GM23248 (cell line): ENCODE results near the gene ANKS1B. TPM values are rescaled to one million over a fixed set of nuclear protein-coding genes. Genes with fewer than 3 reads are reported as not detected.
"Not testable (repeated sequence)": the region's sequence is repeated elsewhere in the genome, so short reads cannot be mapped to it uniquely, and the experiment has no call there.

Experiments used
- DNase-seq: peaks from one replicate; pipeline ENCODE4 v3.0.0-alpha.2; 2015
- H2AFZ ChIP-seq: fragments of 200-600 bp; sonication (generic); 2 replicates; pipeline ENCODE4 v1.6.1; 2016; ENCODE audit warnings: antibody characterized with exemption
- H3F3A ChIP-seq: fragments of 200-600 bp; sonication (generic); 2 replicates; pipeline ENCODE4 v1.6.1; 2016; ENCODE audit warnings: mild to moderate bottlenecking, antibody characterized with exemption, mixed run types; ENCODE audit not compliant: insufficient read depth
- H3K27ac ChIP-seq: fragments of 200-600 bp; sonication (generic); 2 replicates; pipeline ENCODE4 v1.5.1; 2016; ENCODE audit warnings: mild to moderate bottlenecking
- H3K27me3 ChIP-seq: fragments of 200-600 bp; sonication (generic); replicated peaks from 2 replicates; pipeline ENCODE4 v1.6.1; 2016; ENCODE audit warnings: mild to moderate bottlenecking; ENCODE audit not compliant: insufficient read depth
- H3K36me3 ChIP-seq: fragments of 200-600 bp; sonication (generic); 2 replicates; pipeline ENCODE4 v1.6.1; 2016; ENCODE audit warnings: low read depth, mild to moderate bottlenecking
- H3K4me1 ChIP-seq: fragments of 200-600 bp; sonication (generic); 2 replicates; pipeline ENCODE4 v1.6.1; 2016; ENCODE audit warnings: mild to moderate bottlenecking; ENCODE audit not compliant: insufficient read depth
- H3K4me2 ChIP-seq: fragments of 200-600 bp; sonication (generic); one replicate; pipeline ENCODE4 v1.6.1; 2016; ENCODE audit warnings: mild to moderate bottlenecking; ENCODE audit not compliant: unreplicated experiment
- H3K4me3 ChIP-seq: fragments of 200-600 bp; sonication (generic); 2 replicates; pipeline ENCODE4 v1.5.1; 2016; ENCODE audit warnings: mild to moderate bottlenecking
- H3K79me2 ChIP-seq: fragments of 200-600 bp; sonication (generic); 2 replicates; pipeline ENCODE4 v1.6.1; 2016; ENCODE audit warnings: mild to moderate bottlenecking; ENCODE audit not compliant: insufficient read depth
- H3K9ac ChIP-seq: fragments of 200-600 bp; sonication (generic); 2 replicates; pipeline ENCODE4 v1.6.1; 2016; ENCODE audit warnings: mild to moderate bottlenecking
- H3K9me2 ChIP-seq: fragments of 200-600 bp; sonication (generic); 2 replicates; pipeline ENCODE4 v1.6.1; 2016; ENCODE audit warnings: mixed run types, mild to moderate bottlenecking, moderate library complexity; ENCODE audit not compliant: insufficient read depth
- H3K9me3 ChIP-seq: fragments of 200-600 bp; sonication (generic); one replicate; pipeline ENCODE4 v1.6.1; 2017; ENCODE audit warnings: low read depth
- H4K20me1 ChIP-seq: fragments of 200-600 bp; sonication (generic); 2 replicates; pipeline ENCODE4 v1.6.0; 2016; ENCODE audit not compliant: insufficient read depth
- EZH2 ChIP-seq: fragments of 200-600 bp; sonication (generic); IDR thresholded peaks from 2 replicates; pipeline ENCODE4 v1.6.1; 2018; ENCODE audit warnings: antibody characterized with exemption, mild to moderate bottlenecking; ENCODE audit not compliant: insufficient read depth, poor library complexity, severe bottlenecking
- EZH2phosphoT487 ChIP-seq: fragments of 200-600 bp; sonication (generic); IDR thresholded peaks from 2 replicates; pipeline ENCODE4 v1.6.1; 2018; ENCODE audit warnings: antibody characterized with exemption, moderate library complexity, mild to moderate bottlenecking, low read depth; ENCODE audit not compliant: insufficient read depth
- WGBS, 2 experiments: methylation state at CpG; one replicate each; pipeline ENCODE4 v1.1.6; 2015 to 2017; ENCODE audit warnings: low lambda C conversion rate in 2 of 2, low coverage in 1 of 2; ENCODE audit errors: missing lambda C conversion rate in 2 of 2; 5-methylcytosine and 5-hydroxymethylcytosine counted together
- in situ Hi-C: fragments of 300-500 bp; cut with MboI; formaldehyde crosslinking; loops from 2 replicates; pipeline ENCODE4 v1.15.0; 2020
- polyA plus RNA-seq: library from polyadenylated mRNA; unstranded; fragments of >200 nt; fragmentation: Nextera tagmentation; extraction: Ambion mirVana; gene quantifications from 2 replicates; pipeline ENCODE4 v1.2.1, GENCODE V29; 2016
- total RNA-seq: library from RNA; depleted of rRNA; stranded (reverse); fragments of >200 nt; shearing (Covaris generic); gene quantifications from 2 replicates; pipeline ENCODE4 v1.2.3, GENCODE V29; 2014

ANKS1B gene
- total and polyA plus RNA-seq, 2 experiments from 2014 or later = not detected

DNA sequence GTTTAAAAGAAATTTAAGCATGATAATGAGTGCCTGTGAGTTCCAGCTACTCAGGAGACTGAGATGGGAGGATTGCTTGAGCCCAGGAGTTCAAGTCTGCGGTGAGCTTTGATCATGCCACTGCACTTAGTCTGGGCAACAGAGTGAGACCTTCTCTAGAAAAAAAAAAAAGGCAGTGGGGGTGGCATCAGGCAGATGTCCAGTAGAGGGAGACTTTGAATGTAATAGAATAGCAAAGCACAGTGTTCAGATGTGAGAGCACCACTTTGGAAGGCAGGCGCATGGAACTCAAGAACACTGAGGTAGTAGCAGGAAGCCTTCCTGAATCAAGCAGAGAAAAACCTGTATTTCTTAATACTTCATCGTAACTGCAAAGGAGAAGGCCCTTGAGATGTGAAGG, 731.7 kb downstream of the ANKS1B start:
- H2AFZ ChIP-seq = no peak overlapping the region
- no peaks in the 10 kb centered on the region for H3K9me3 ChIP-seq
- H3K27me3 ChIP-seq = no peaks in the 10 kb centered on the region
- H3F3A ChIP-seq = no peaks in the 10 kb centered on the region
- H3K27ac ChIP-seq = no peak overlapping the region
- no peaks in the 10 kb centered on the region for H3K36me3 ChIP-seq
- H3K9me2 ChIP-seq = no peaks in the 10 kb centered on the region
- H3K4me2 ChIP-seq = no peak overlapping the region
- no peaks in the 10 kb centered on the region for H3K79me2 ChIP-seq
- no peak overlapping the region for H3K4me3 ChIP-seq
- no peaks in the 10 kb centered on the region for H4K20me1 ChIP-seq
- in situ Hi-C loops = no loop called here
- no peak overlapping the region for H3K9ac ChIP-seq
- DNase-seq = no peak
- TF ChIP-seq EZH2 (no peak), EZH2phosphoT487 (no peak)
- WGBS, 2 experiments = 56 to 60% methylated on average over 3 of the region's 3 CpGs
- no peaks in the 10 kb centered on the region for H3K4me1 ChIP-seq

DNA sequence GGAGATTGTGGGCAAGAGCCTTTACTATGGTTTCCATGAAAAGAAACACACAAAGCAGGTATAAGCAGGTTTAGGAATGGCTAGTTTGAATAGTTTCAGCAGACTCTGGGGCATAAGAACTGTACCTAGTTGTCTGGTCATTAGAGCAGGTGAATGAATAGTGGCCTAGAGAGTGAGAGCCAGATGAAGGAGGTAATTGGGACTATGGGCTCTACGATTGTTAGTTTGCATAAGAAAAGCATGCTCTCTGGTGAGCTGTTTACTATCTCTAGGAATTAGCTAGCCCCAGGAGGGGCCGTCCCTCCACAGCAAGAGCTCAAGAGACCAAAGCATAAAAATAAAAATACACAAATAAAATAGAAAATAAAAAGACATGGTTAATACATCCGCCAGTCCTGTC, 734.6 kb downstream of the ANKS1B start:
- Histone ChIP-seq H3K9me2 (no peaks in the 10 kb centered on the region), H2AFZ (no peak overlapping the region), H3K27ac (no peak overlapping the region), H3K9me3 (no peaks in the 10 kb centered on the region), H3F3A (no peaks in the 10 kb centered on the region), H3K4me1 (no peaks in the 10 kb centered on the region), H3K9ac (no peak overlapping the region), H4K20me1 (no peaks in the 10 kb centered on the region), H3K27me3 (no peaks in the 10 kb centered on the region), H3K4me2 (no peak overlapping the region), H3K4me3 (no peak overlapping the region), H3K79me2 (no peaks in the 10 kb centered on the region), H3K36me3 (no peaks in the 10 kb centered on the region)
- TF ChIP-seq EZH2phosphoT487 (no peak), EZH2 (no peak)
- in situ Hi-C loops = no loop called here
- WGBS, 2 experiments = 19 to 29% methylated on average over 3 of the region's 3 CpGs
- no peak for DNase-seq

DNA sequence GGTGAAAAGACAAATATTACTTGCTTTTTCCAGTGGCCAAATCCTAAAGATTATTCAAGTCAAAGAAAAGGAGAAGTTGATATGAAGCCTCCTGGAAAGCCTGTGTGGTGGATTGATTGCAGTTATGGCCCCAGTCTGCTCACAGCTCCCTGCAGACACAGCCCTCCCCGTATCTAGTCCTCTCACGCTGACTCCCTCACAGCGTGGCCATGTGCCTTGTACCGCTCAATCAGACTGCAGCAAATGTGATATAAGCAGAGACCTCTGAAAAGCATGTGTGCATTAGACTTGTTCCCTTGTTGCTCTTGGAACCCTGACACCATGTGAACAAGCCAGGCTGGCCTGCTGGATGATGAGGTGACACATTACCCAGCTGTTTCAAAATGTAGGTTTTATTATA, 735.2 kb downstream of the ANKS1B start:
- Histone ChIP-seq H3K9me3 (no peaks in the 10 kb centered on the region), H3K4me3 (no peak overlapping the region), H3K9me2 (no peaks in the 10 kb centered on the region), H3K9ac (no peak overlapping the region), H3K79me2 (no peaks in the 10 kb centered on the region), H3K36me3 (no peaks in the 10 kb centered on the region), H3K27me3 (no peaks in the 10 kb centered on the region), H3F3A (no peaks in the 10 kb centered on the region), H3K4me2 (no peak overlapping the region), H3K27ac (no peak overlapping the region), H3K4me1 (no peaks in the 10 kb centered on the region), H2AFZ (no peak overlapping the region), H4K20me1 (no peaks in the 10 kb centered on the region)
- 16% methylated on average over 4 of the region's 4 CpGs for WGBS, 2 experiments
- in situ Hi-C loops = no loop called here
- no peak for DNase-seq
- TF ChIP-seq EZH2phosphoT487 (no peak), EZH2 (no peak)

GRCh38 chr12:99237907-99238538, 746.7 kb downstream of the ANKS1B start:
- H3K9me2 ChIP-seq, H3K9me3 ChIP-seq, H4K20me1 ChIP-seq, H2AFZ ChIP-seq, H3K4me2 ChIP-seq, H3K79me2 ChIP-seq, H3F3A ChIP-seq, H3K27ac ChIP-seq, H3K4me3 ChIP-seq, H3K4me1 ChIP-seq, in situ Hi-C loops, H3K9ac ChIP-seq, H3K27me3 ChIP-seq, H3K36me3 ChIP-seq, DNase-seq: not testable (repeated sequence)
- WGBS, 2 experiments = 18% methylated on average over 7 of the region's 7 CpGs

- H3K27ac ChIP-seq = no peak overlapping the region
- H3F3A ChIP-seq = no peaks in the 10 kb centered on the region
- no peaks in the 10 kb centered on the region for H4K20me1 ChIP-seq
- H3K4me1 ChIP-seq = no peaks in the 10 kb centered on the region
- no peak overlapping the region for H3K4me3 ChIP-seq
- in situ Hi-C loops = no loop called here
- no peaks in the 10 kb centered on the region for H3K79me2 ChIP-seq
- 13 to 15% methylated on average over 3 of the region's 3 CpGs for WGBS, 2 experiments
- no peak overlapping the region for H3K4me2 ChIP-seq
- no peak for TF ChIP-seq EZH2phosphoT487
- TF ChIP-seq EZH2 = no peak
- DNase-seq = no peak
- H3K27me3 ChIP-seq = no peaks in the 10 kb centered on the region
- no peaks in the 10 kb centered on the region for H3K9me2 ChIP-seq
- no peak overlapping the region for H2AFZ ChIP-seq
- no peak overlapping the region for H3K9ac ChIP-seq
- H3K9me3 ChIP-seq = no peaks in the 10 kb centered on the region
- H3K36me3 ChIP-seq = no peaks in the 10 kb centered on the region
Measured at GRCh38 chr12:99235381-99235780, 749.4 kb downstream of the ANKS1B start.
